ENCODE results near the gene CEP85. TPM values are rescaled to one million over a fixed set of nuclear protein-coding genes. Genes with fewer than 3 reads are reported as not detected.

The CEP85 gene
- total RNA-seq, 5 donors from 2014 or later (not counting 1 experiment from before 2014, with no cell fraction given) = 14.2 to 28.5 (median 20.7) TPM

DNA sequence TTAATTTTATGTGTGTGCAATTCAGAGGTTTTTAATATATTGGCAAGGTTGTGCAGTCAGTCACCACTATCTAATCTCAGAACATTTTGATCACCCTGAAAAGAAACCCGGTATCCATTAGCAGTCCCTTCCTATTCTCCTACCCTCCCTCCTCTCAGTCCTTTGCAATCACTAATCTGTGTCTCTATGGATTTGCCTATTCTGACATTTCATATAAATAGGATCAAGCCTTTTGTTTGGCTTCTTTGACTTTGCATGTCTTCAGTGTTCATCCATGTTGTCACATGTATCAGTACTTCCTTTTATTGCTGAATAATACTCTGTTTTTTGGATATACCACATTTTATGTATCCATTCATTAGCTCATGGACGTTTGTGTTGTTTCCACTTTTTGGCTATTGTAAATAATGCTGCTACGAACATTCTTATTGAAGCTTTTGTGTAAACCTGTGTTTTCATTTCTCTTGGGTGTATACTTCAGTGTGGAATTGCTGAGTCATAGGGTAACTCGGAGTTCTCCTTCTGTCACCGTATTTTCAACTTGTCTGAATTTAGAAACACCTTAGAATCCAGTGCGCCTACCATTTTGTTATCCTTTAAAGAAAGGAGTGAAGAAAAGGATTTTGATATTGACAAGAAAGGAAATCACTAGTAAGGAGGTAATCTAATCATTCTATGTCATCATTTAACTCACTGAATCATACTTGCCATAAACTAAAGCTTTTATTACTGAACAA lies 3.4 kb downstream of the CEP85 start:
- DNase-seq = no peak
- H3K27ac Mint-ChIP-seq = peak overlapping the region in 1 of 2 donors; percentile 17
- Histone ChIP-seq H3K27me3 (replicated peaks in 1 of 2; ENCODE audit: control insufficient read depth in 2 of 2, extremely low read depth in 1 of 2, insufficient read depth in 2 of 2, low read length in 1 of 2) (no peaks in the 10 kb centered on the region), H3K4me3 (ENCODE audit: control insufficient read depth in 1 of 2, extremely low read depth in 1 of 2, low read length in 1 of 2) (no peak overlapping the region), H3K9me3 (no peaks in the 10 kb centered on the region), H3K4me1 (ENCODE audit: control insufficient read depth in 1 of 2, extremely low read depth in 1 of 2, insufficient read depth in 2 of 2, low read length in 2 of 2) (peaks cover 16 to 17% of the 10 kb centered on the region in 2 experiments), H3K36me3 (ENCODE audit: control insufficient read depth in 2 of 2, extremely low read depth in 1 of 2, insufficient read depth in 1 of 2, low read length in 1 of 2) (peaks cover 2% of the 10 kb centered on the region in 2 donors), H3K27ac (ENCODE audit: low read length) (no peak overlapping the region)
- peaks cover 8% of the 10 kb centered on the region for H3K36me3 Mint-ChIP-seq
- ChIA-PET CTCF (interaction anchor here in 1 of 2 donors (0.7 to 1.4 kb wide), 2 partner anchors 53 to 84 kb away, joined by 3 to 4 read pairs; no protein-coding TSS in a partner anchor), POLR2A (no interaction called here)
- H3K9me3 Mint-ChIP-seq = no peaks in the 10 kb centered on the region
- H3K27me3 Mint-ChIP-seq = no peaks in the 10 kb centered on the region
- ATAC-seq (replicated peaks in 1 of 4) = no peak
- H3K4me3 Mint-ChIP-seq = no peak overlapping the region
- no CpG with 5 or more reads among the region's 6 CpGs for WGBS (ENCODE audit: insufficient coverage)
- H3K4me1 Mint-ChIP-seq = peaks cover 33 to 41% (median 39%) of the 10 kb centered on the region in 3 donors

GRCh38 chr1:26239936-26240335 lies 5.9 kb downstream of the CEP85 start:
- ChIA-PET POLR2A (no interaction called here), CTCF (no interaction called here)
- no CpG with 5 or more reads among the region's 4 CpGs for WGBS (ENCODE audit: insufficient coverage)
- Mint-ChIP-seq H3K4me3 (no peak overlapping the region), H3K4me1 (peaks cover 26 to 29% (median 29%) of the 10 kb centered on the region in 3 donors), H3K36me3 (peaks cover 26% of the 10 kb centered on the region), H3K27me3 (no peaks in the 10 kb centered on the region), H3K9me3 (no peaks in the 10 kb centered on the region), H3K27ac (no peak overlapping the region)
- ATAC-seq (replicated peaks in 1 of 4) (no peak), DNase-seq (no peak)
- Histone ChIP-seq H3K27me3 (replicated peaks in 1 of 2; ENCODE audit: control insufficient read depth in 2 of 2, extremely low read depth in 1 of 2, insufficient read depth in 2 of 2, low read length in 1 of 2) (no peaks in the 10 kb centered on the region), H3K27ac (ENCODE audit: low read length) (no peak overlapping the region), H3K4me3 (ENCODE audit: control insufficient read depth in 1 of 2, extremely low read depth in 1 of 2, low read length in 1 of 2) (no peak overlapping the region), H3K4me1 (ENCODE audit: control insufficient read depth in 1 of 2, extremely low read depth in 1 of 2, insufficient read depth in 2 of 2, low read length in 2 of 2) (peaks cover 10 to 14% of the 10 kb centered on the region in 2 experiments), H3K36me3 (ENCODE audit: control insufficient read depth in 2 of 2, extremely low read depth in 1 of 2, insufficient read depth in 1 of 2, low read length in 1 of 2) (peaks cover 2 to 12% of the 10 kb centered on the region in 2 donors), H3K9me3 (no peaks in the 10 kb centered on the region)

DNA sequence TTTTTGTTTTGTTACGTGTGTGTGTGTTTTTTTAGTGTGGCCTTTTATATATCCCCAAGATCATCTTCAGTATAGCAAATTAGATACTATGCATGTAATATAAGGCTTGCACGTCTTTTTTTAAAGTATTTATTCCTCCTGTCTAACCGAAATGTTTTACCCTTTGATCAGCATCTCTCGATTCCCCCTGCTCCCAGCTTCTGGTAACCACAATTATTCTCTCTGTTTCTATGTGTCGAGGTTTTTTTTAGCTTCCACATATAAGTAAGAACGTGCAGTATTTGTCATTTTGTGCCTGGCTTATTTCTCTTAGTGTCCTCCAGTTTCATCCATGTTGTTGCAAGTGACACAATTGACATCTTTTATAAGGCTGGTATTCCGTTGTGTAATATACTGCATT lies 18.7 kb downstream of the CEP85 start:
- ChIA-PET POLR2A (no interaction called here), CTCF (no interaction called here)
- Mint-ChIP-seq H3K27me3 (no peaks in the 10 kb centered on the region), H3K36me3 (peaks cover 37% of the 10 kb centered on the region), H3K27ac (no peak overlapping the region), H3K4me3 (no peak overlapping the region), H3K4me1 (peaks cover 0 to 1% (median 0%) of the 10 kb centered on the region in 3 donors), H3K9me3 (no peaks in the 10 kb centered on the region)
- H3K9me3 ChIP-seq = no peaks in the 10 kb centered on the region
- no peak overlapping the region for H3K4me3 ChIP-seq (ENCODE audit: control insufficient read depth in 1 of 2, extremely low read depth in 1 of 2, low read length in 1 of 2)
- no peaks in the 10 kb centered on the region for H3K4me1 ChIP-seq (ENCODE audit: control insufficient read depth in 1 of 2, extremely low read depth in 1 of 2, insufficient read depth in 2 of 2, low read length in 2 of 2)
- peaks cover 10 to 31% of the 10 kb centered on the region in 2 donors for H3K36me3 ChIP-seq (ENCODE audit: control insufficient read depth in 2 of 2, extremely low read depth in 1 of 2, insufficient read depth in 1 of 2, low read length in 1 of 2)
- WGBS (ENCODE audit: insufficient coverage) = 83% methylated on average over 2 of the region's 7 CpGs
- ATAC-seq (replicated peaks in 1 of 4) (no peak), DNase-seq (no peak)
- H3K27me3 ChIP-seq (replicated peaks in 1 of 2; ENCODE audit: control insufficient read depth in 2 of 2, extremely low read depth in 1 of 2, insufficient read depth in 2 of 2, low read length in 1 of 2) = no peaks in the 10 kb centered on the region
- no peak overlapping the region for H3K27ac ChIP-seq (ENCODE audit: low read length)

GRCh38 chr1:26254404-26254803 lies 20.4 kb downstream of the CEP85 start:
- Mint-ChIP-seq H3K27me3 (no peaks in the 10 kb centered on the region), H3K27ac (no peak overlapping the region), H3K4me3 (no peak overlapping the region), H3K4me1 (peaks cover 0 to 1% (median 0%) of the 10 kb centered on the region in 3 donors), H3K9me3 (no peaks in the 10 kb centered on the region), H3K36me3 (peaks cover 50% of the 10 kb centered on the region)
- no peaks in the 10 kb centered on the region for H3K27me3 ChIP-seq (replicated peaks in 1 of 2; ENCODE audit: control insufficient read depth in 2 of 2, extremely low read depth in 1 of 2, insufficient read depth in 2 of 2, low read length in 1 of 2)
- WGBS (ENCODE audit: insufficient coverage) = no CpG with 5 or more reads among the region's 3 CpGs
- CTCF ChIA-PET = no interaction called here
- no peak overlapping the region for H3K27ac ChIP-seq (ENCODE audit: low read length)
- peaks cover 10 to 46% of the 10 kb centered on the region in 2 donors for H3K36me3 ChIP-seq (ENCODE audit: control insufficient read depth in 2 of 2, extremely low read depth in 1 of 2, insufficient read depth in 1 of 2, low read length in 1 of 2)
- ATAC-seq (replicated peaks in 1 of 4) = no peak
- H3K4me1 ChIP-seq (ENCODE audit: control insufficient read depth in 1 of 2, extremely low read depth in 1 of 2, insufficient read depth in 2 of 2, low read length in 2 of 2) = no peaks in the 10 kb centered on the region
- no peaks in the 10 kb centered on the region for H3K9me3 ChIP-seq
- H3K4me3 ChIP-seq (ENCODE audit: control insufficient read depth in 1 of 2, extremely low read depth in 1 of 2, low read length in 1 of 2) = no peak overlapping the region
- POLR2A ChIA-PET = no interaction called here
- DNase-seq = no peak

- WGBS (ENCODE audit: insufficient coverage) = 90% methylated on average over 1 of the region's 2 CpGs
- Mint-ChIP-seq H3K36me3 (peaks cover 57% of the 10 kb centered on the region), H3K9me3 (no peaks in the 10 kb centered on the region), H3K27me3 (no peaks in the 10 kb centered on the region), H3K4me1 (peaks cover 0 to 1% (median 0%) of the 10 kb centered on the region in 3 donors), H3K4me3 (no peak overlapping the region), H3K27ac (no peak overlapping the region)
- Histone ChIP-seq H3K27me3 (replicated peaks in 1 of 2; ENCODE audit: control insufficient read depth in 2 of 2, extremely low read depth in 1 of 2, insufficient read depth in 2 of 2, low read length in 1 of 2) (no peaks in the 10 kb centered on the region), H3K27ac (ENCODE audit: low read length) (no peak overlapping the region), H3K4me1 (ENCODE audit: control insufficient read depth in 1 of 2, extremely low read depth in 1 of 2, insufficient read depth in 2 of 2, low read length in 2 of 2) (no peaks in the 10 kb centered on the region), H3K36me3 (ENCODE audit: control insufficient read depth in 2 of 2, extremely low read depth in 1 of 2, insufficient read depth in 1 of 2, low read length in 1 of 2) (peaks cover 18 to 59% of the 10 kb centered on the region in 2 donors), H3K4me3 (ENCODE audit: control insufficient read depth in 1 of 2, extremely low read depth in 1 of 2, low read length in 1 of 2) (no peak overlapping the region), H3K9me3 (no peaks in the 10 kb centered on the region)
- ChIA-PET POLR2A (interaction anchor here in 1 of 2 donors (0.6 kb wide), 1 partner anchor 1012 kb away, joined by 5 read pairs; no protein-coding TSS in a partner anchor), CTCF (no interaction called here)
- DNase-seq (no peak), ATAC-seq (replicated peaks in 1 of 4) (no peak)
Observed at GRCh38 chr1:26257222-26257621, 23.2 kb downstream of the CEP85 start.

DNA sequence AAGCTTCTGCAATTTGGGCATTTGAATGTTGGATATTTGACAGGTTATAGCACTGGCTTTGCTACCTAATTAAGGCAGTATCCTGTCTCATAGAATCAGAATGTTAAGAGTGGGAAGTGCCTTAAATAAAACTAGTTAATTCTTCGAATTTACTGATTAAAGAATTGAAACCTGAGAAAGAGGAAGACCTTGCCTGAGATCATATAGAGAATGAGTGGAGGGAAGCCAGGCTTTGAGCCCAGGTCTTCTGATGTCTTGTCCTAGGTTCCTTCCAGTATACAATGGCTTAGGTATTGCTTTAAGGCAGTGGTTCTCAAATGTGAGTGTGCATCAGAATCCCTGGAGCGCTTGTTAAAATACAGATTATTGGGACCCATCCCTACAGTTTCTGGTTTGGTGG lies 25.0 kb downstream of the CEP85 start:
- H3K4me1 ChIP-seq (ENCODE audit: control insufficient read depth in 1 of 2, extremely low read depth in 1 of 2, insufficient read depth in 2 of 2, low read length in 2 of 2) = no peaks in the 10 kb centered on the region
- no peak overlapping the region for H3K4me3 ChIP-seq (ENCODE audit: control insufficient read depth in 1 of 2, extremely low read depth in 1 of 2, low read length in 1 of 2)
- H3K4me3 Mint-ChIP-seq = no peak overlapping the region
- no peak overlapping the region for H3K27ac ChIP-seq (ENCODE audit: low read length)
- no peaks in the 10 kb centered on the region for H3K27me3 Mint-ChIP-seq
- ChIA-PET CTCF (no interaction called here), POLR2A (interaction anchor here in 1 of 2 donors (0.6 kb wide), 1 partner anchor 471 kb away, joined by 3 read pairs; no protein-coding TSS in a partner anchor)
- peaks cover 61% of the 10 kb centered on the region for H3K36me3 Mint-ChIP-seq
- H3K36me3 ChIP-seq (ENCODE audit: control insufficient read depth in 2 of 2, extremely low read depth in 1 of 2, insufficient read depth in 1 of 2, low read length in 1 of 2) = peaks cover 24 to 66% of the 10 kb centered on the region in 2 donors
- no peaks in the 10 kb centered on the region for H3K9me3 Mint-ChIP-seq
- H3K27ac Mint-ChIP-seq = no peak overlapping the region
- DNase-seq (no peak), ATAC-seq (replicated peaks in 1 of 4) (no peak)
- 80% methylated on average over 1 of the region's 2 CpGs for WGBS (ENCODE audit: insufficient coverage)
- no peaks in the 10 kb centered on the region for H3K9me3 ChIP-seq
- no peaks in the 10 kb centered on the region for H3K4me1 Mint-ChIP-seq
- H3K27me3 ChIP-seq (replicated peaks in 1 of 2; ENCODE audit: control insufficient read depth in 2 of 2, extremely low read depth in 1 of 2, insufficient read depth in 2 of 2, low read length in 1 of 2) = no peaks in the 10 kb centered on the region

All from T-cell (primary cell).